Measurements from ENCODE around the gene SSH2. TPM values are rescaled to one million over a fixed set of nuclear protein-coding genes. Genes with fewer than 3 reads are reported as not detected.

SSH2 gene
- total and polyA plus RNA-seq, 4 donors: 7.5 to 14.1 (median 11.2) TPM

- no peak for TF ChIP-seq REST (IDR thresholded peaks at IDR 0.05)
Observed at GRCh38 chr17:29927546-29927945, 2.5 kb downstream of the SSH2 start (continued).

GRCh38 chr17:29924786-29925185, 5.2 kb downstream of the SSH2 start:
- H3K36me3 ChIP-seq (ENCODE audit: control insufficient read depth in 4 of 4, insufficient read depth in 3 of 4, low read depth in 1 of 4, low read length in 3 of 4): no peaks in the 10 kb centered on the region
- 84% methylated on average over 1 of the region's 1 CpG for WGBS
- DNase-seq (ENCODE audit: low spot score): no peak
- no peak overlapping the region for H3K9ac ChIP-seq (ENCODE audit: low read depth in 1 of 2, low read length in 2 of 2)
- H3K9me3 ChIP-seq (ENCODE audit: control insufficient read depth in 4 of 4, low read length in 3 of 4): no peaks in the 10 kb centered on the region
- H3K4me1 ChIP-seq (ENCODE audit: control insufficient read depth in 4 of 4, insufficient read depth in 4 of 4, low read length in 3 of 4): peaks cover 0 to 14% (median 9%) of the 10 kb centered on the region in 4 donors
- H3K27ac ChIP-seq (ENCODE audit: low read depth in 1 of 2, low read length in 2 of 2): no peak overlapping the region
- TF ChIP-seq RXRA (IDR thresholded peaks at IDR 0.05): no peak
- TF ChIP-seq EGR1 (IDR thresholded peaks at IDR 0.05; ENCODE audit: low read depth in 2 of 2): no peak
- TF ChIP-seq, protein P1, sequence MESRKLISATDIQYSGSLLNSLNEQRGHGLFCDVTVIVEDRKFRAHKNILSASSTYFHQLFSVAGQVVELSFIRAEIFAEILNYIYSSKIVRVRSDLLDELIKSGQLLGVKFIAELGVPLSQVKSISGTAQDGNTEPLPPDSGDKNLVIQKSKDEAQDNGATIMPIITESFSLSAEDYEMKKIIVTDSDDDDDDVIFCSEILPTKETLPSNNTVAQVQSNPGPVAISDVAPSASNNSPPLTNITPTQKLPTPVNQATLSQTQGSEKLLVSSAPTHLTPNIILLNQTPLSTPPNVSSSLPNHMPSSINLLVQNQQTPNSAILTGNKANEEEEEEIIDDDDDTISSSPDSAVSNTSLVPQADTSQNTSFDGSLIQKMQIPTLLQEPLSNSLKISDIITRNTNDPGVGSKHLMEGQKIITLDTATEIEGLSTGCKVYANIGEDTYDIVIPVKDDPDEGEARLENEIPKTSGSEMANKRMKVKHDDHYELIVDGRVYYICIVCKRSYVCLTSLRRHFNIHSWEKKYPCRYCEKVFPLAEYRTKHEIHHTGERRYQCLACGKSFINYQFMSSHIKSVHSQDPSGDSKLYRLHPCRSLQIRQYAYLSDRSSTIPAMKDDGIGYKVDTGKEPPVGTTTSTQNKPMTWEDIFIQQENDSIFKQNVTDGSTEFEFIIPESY (IDR thresholded peaks at IDR 0.05): no peak
- no peak for TF ChIP-seq TAF1 (conservative IDR thresholded peaks at IDR 0.05)
- TF ChIP-seq, protein P2, sequence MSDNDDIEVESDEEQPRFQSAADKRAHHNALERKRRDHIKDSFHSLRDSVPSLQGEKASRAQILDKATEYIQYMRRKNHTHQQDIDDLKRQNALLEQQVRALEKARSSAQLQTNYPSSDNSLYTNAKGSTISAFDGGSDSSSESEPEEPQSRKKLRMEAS (IDR thresholded peaks at IDR 0.05): no peak
- H3K4me3 ChIP-seq (ENCODE audit: low read depth in 1 of 3, low read length in 3 of 3): no peak overlapping the region
- no peaks in the 10 kb centered on the region for H3K27me3 ChIP-seq (ENCODE audit: control insufficient read depth in 4 of 4, insufficient read depth in 4 of 4, low read length in 3 of 4)

GRCh38 chr17:29918922-29919856, 10.8 kb downstream of the SSH2 start:
- TF ChIP-seq TAF1 (conservative IDR thresholded peaks at IDR 0.05): no peak
- TF ChIP-seq GABPA (IDR thresholded peaks at IDR 0.05 in 1 of 2, conservative IDR thresholded peaks at IDR 0.05 in 1 of 2): no peak
- TF ChIP-seq, protein P3, sequence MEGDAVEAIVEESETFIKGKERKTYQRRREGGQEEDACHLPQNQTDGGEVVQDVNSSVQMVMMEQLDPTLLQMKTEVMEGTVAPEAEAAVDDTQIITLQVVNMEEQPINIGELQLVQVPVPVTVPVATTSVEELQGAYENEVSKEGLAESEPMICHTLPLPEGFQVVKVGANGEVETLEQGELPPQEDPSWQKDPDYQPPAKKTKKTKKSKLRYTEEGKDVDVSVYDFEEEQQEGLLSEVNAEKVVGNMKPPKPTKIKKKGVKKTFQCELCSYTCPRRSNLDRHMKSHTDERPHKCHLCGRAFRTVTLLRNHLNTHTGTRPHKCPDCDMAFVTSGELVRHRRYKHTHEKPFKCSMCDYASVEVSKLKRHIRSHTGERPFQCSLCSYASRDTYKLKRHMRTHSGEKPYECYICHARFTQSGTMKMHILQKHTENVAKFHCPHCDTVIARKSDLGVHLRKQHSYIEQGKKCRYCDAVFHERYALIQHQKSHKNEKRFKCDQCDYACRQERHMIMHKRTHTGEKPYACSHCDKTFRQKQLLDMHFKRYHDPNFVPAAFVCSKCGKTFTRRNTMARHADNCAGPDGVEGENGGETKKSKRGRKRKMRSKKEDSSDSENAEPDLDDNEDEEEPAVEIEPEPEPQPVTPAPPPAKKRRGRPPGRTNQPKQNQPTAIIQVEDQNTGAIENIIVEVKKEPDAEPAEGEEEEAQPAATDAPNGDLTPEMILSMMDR (IDR thresholded peaks at IDR 0.05; ENCODE audit: low read depth, low read length, missing input control): no peak
- no peak for TF ChIP-seq SP1 (IDR thresholded peaks at IDR 0.05)
- no peak for TF ChIP-seq FOXA2 (IDR thresholded peaks at IDR 0.05)
- no peak for TF ChIP-seq RXRA (IDR thresholded peaks at IDR 0.05)
- no peak for TF ChIP-seq NR2F2 (IDR thresholded peaks at IDR 0.05)
- TF ChIP-seq FOXA1 (IDR thresholded peaks at IDR 0.05): no peak
- TF ChIP-seq, protein P4, sequence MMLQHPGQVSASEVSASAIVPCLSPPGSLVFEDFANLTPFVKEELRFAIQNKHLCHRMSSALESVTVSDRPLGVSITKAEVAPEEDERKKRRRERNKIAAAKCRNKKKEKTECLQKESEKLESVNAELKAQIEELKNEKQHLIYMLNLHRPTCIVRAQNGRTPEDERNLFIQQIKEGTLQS (IDR thresholded peaks at IDR 0.05): no peak
- H3K36me3 ChIP-seq (ENCODE audit: control insufficient read depth in 4 of 4, insufficient read depth in 3 of 4, low read depth in 1 of 4, low read length in 3 of 4): no peaks in the 10 kb centered on the region
- H3K9me3 ChIP-seq (ENCODE audit: control insufficient read depth in 4 of 4, low read length in 3 of 4): no peaks in the 10 kb centered on the region
- no peaks in the 10 kb centered on the region for H3K27me3 ChIP-seq (ENCODE audit: control insufficient read depth in 4 of 4, insufficient read depth in 4 of 4, low read length in 3 of 4)
- WGBS: 86% methylated on average over 3 of the region's 3 CpGs
- H3K4me1 ChIP-seq (ENCODE audit: control insufficient read depth in 4 of 4, insufficient read depth in 4 of 4, low read length in 3 of 4): peaks cover 0 to 4% (median 0%) of the 10 kb centered on the region in 4 donors
- no peak overlapping the region for H3K4me3 ChIP-seq (ENCODE audit: low read depth in 1 of 3, low read length in 3 of 3)
- no peak overlapping the region for H3K27ac ChIP-seq (ENCODE audit: low read depth in 1 of 2, low read length in 2 of 2)
- H3K9ac ChIP-seq (ENCODE audit: low read depth in 1 of 2, low read length in 2 of 2): no peak overlapping the region
- DNase-seq (ENCODE audit: low spot score): no peak
